ENCODE data around the gene RWDD4. TPM values are rescaled to one million over a fixed set of nuclear protein-coding genes. Genes with fewer than 3 reads are reported as not detected.

Gene RWDD4
- total RNA-seq, 1 experiment from 2014 or later = 29.6 TPM

- intact Hi-C loops (cut with micrococcal nuclease) = no loop called here
- Histone ChIP-seq H3K36me3 (ENCODE audit: low read depth, low read length) (peaks cover 25% of the 10 kb centered on the region), H2AFZ (ENCODE audit: low read length) (no peak overlapping the region), H3K9me2 (replicated peaks; ENCODE audit: low read length) (no peaks in the 10 kb centered on the region), H4K20me1 (ENCODE audit: low read length) (no peaks in the 10 kb centered on the region), H3K9ac (ENCODE audit: low read length) (no peak overlapping the region), H3F3A (ENCODE audit: low read length, unreplicated experiment) (no peaks in the 10 kb centered on the region), H3K9me3 (ENCODE audit: low read length) (no peaks in the 10 kb centered on the region), H3K4me1 (ENCODE audit: insufficient read depth, low read length) (no peaks in the 10 kb centered on the region; the same call in 1 of the 2 replicates), H3K4me2 (ENCODE audit: low read length) (no peak overlapping the region), H3K4me3 (ENCODE audit: low read length) (no peak overlapping the region), H3K27ac (ENCODE audit: low read length) (no peak overlapping the region), H3K27me3 (ENCODE audit: low read length) (no peaks in the 10 kb centered on the region), H3K79me2 (ENCODE audit: low read length) (no peaks in the 10 kb centered on the region)
- no TSS peak for BruUV-seq (replicated peaks)
- ATAC-seq = no peak; the same call in 1 of the 2 replicates
- no peak for TF ChIP-seq EZH2phosphoT487 (IDR thresholded peaks at IDR 0.05; ENCODE audit: borderline replicate concordance, low read length)
- no peak for TF ChIP-seq EZH2 (IDR thresholded peaks at IDR 0.05; ENCODE audit: low read length, unreplicated experiment)
- peak; percentile 38 for DNase-seq
- ChIA-PET CTCF (no interaction called here), POLR2A (ENCODE audit: unreplicated experiment) (no interaction called here)
Measured at GRCh38 chr4:183700407-183700806, 41.4 kb upstream of the RWDD4 start.

- TF ChIP-seq EZH2phosphoT487 (IDR thresholded peaks at IDR 0.05; ENCODE audit: borderline replicate concordance, low read length) (no peak), CTCF (conservative IDR thresholded peaks at IDR 0.05; ENCODE audit: low read depth, low read length) (no peak), EZH2 (IDR thresholded peaks at IDR 0.05; ENCODE audit: low read length, unreplicated experiment) (no peak)
- no peak overlapping the region for H3K9ac ChIP-seq (ENCODE audit: low read length)
- H3K4me1 ChIP-seq (ENCODE audit: insufficient read depth, low read length) = no peaks in the 10 kb centered on the region; the same call in 1 of the 2 replicates
- no peaks in the 10 kb centered on the region for H3K9me3 ChIP-seq (ENCODE audit: low read length)
- DNase-seq = no peak
- ATAC-seq = no peak
- CTCF ChIA-PET = no interaction called here
- no peak overlapping the region for H3K27ac ChIP-seq (ENCODE audit: low read length)
- H4K20me1 ChIP-seq (ENCODE audit: low read length) = no peaks in the 10 kb centered on the region
- intact Hi-C loops (cut with micrococcal nuclease) = no loop called here
- no TSS peak for BruUV-seq (replicated peaks)
- no peaks in the 10 kb centered on the region for H3K79me2 ChIP-seq (ENCODE audit: low read length)
- no peak overlapping the region for H3K4me3 ChIP-seq (ENCODE audit: low read length)
- H3K27me3 ChIP-seq (ENCODE audit: low read length) = no peaks in the 10 kb centered on the region
- no peaks in the 10 kb centered on the region for H3F3A ChIP-seq (ENCODE audit: low read length, unreplicated experiment)
- H2AFZ ChIP-seq (ENCODE audit: low read length) = no peak overlapping the region
- H3K4me2 ChIP-seq (ENCODE audit: low read length) = no peak overlapping the region
- POLR2A ChIA-PET (ENCODE audit: unreplicated experiment) = no interaction called here
- H3K36me3 ChIP-seq (ENCODE audit: low read depth, low read length) = peaks cover 32% of the 10 kb centered on the region
- H3K9me2 ChIP-seq (replicated peaks; ENCODE audit: low read length) = no peaks in the 10 kb centered on the region
Measured at GRCh38 chr4:183698909-183699308, 39.9 kb upstream of the RWDD4 start.

- ChIA-PET CTCF (no interaction called here), POLR2A (ENCODE audit: unreplicated experiment) (no interaction called here)
- Histone ChIP-seq H3K27ac (ENCODE audit: low read length) (no peak overlapping the region), H2AFZ (ENCODE audit: low read length) (no peak overlapping the region), H4K20me1 (ENCODE audit: low read length) (no peaks in the 10 kb centered on the region), H3F3A (ENCODE audit: low read length, unreplicated experiment) (no peaks in the 10 kb centered on the region), H3K4me3 (ENCODE audit: low read length) (no peak overlapping the region), H3K27me3 (ENCODE audit: low read length) (no peaks in the 10 kb centered on the region), H3K4me2 (ENCODE audit: low read length) (no peak overlapping the region), H3K9me3 (ENCODE audit: low read length) (no peaks in the 10 kb centered on the region), H3K79me2 (ENCODE audit: low read length) (no peaks in the 10 kb centered on the region), H3K36me3 (ENCODE audit: low read depth, low read length) (peaks cover 15% of the 10 kb centered on the region), H3K9me2 (replicated peaks; ENCODE audit: low read length) (no peaks in the 10 kb centered on the region), H3K9ac (ENCODE audit: low read length) (no peak overlapping the region), H3K4me1 (ENCODE audit: insufficient read depth, low read length) (no peaks in the 10 kb centered on the region)
- ATAC-seq (no peak), DNase-seq (no peak)
- intact Hi-C loops (cut with micrococcal nuclease) = no loop called here
- TF ChIP-seq EZH2phosphoT487 (IDR thresholded peaks at IDR 0.05; ENCODE audit: borderline replicate concordance, low read length) (no peak), EZH2 (IDR thresholded peaks at IDR 0.05; ENCODE audit: low read length, unreplicated experiment) (no peak), CTCF (conservative IDR thresholded peaks at IDR 0.05; ENCODE audit: low read depth, low read length) (no peak)
- no TSS peak for BruUV-seq (replicated peaks)
Measured at GRCh38 chr4:183691897-183692296, 32.9 kb upstream of the RWDD4 start.

All from PC-3 (cell line).